HG03432 (cell line): ENCODE results near the gene MYOT.
"Not testable (repeated sequence)": the region's sequence is repeated elsewhere in the genome, so short reads cannot be mapped to it uniquely, and the experiment has no call there.

ENCODE experiments used
- ATAC-seq: cut with Tn5 transposase; IDR thresholded peaks from one replicate; pipeline ENCODE4 v1.9.1; 2021; ENCODE audit warnings: mild to moderate bottlenecking, moderate library complexity; ENCODE audit not compliant: unreplicated experiment

Gene MYOT

GRCh38 chr5:137853165-137853564 is 14.5 kb upstream of the MYOT start:
- not testable (repeated sequence) for ATAC-seq

DNA sequence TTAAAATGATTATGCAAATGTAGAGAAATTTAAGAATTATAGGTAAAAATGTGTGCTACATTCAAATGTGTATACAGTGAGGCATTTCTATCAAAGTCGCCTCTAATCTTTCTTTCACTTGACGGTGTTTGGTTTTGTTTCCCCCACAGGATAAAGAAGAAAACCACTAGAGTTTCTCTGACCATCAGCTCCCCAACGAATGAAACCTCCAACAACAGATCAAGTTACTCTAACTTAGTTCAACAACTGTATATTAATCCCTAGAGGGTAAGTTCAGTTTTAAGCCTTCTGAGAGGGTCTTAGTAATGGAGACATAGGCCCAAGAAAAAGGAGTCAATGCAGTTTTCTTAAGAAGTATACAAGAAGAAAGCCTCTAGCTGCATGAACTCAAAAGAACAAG is 11.5 kb upstream of the MYOT start:
- ATAC-seq = no peak

DNA sequence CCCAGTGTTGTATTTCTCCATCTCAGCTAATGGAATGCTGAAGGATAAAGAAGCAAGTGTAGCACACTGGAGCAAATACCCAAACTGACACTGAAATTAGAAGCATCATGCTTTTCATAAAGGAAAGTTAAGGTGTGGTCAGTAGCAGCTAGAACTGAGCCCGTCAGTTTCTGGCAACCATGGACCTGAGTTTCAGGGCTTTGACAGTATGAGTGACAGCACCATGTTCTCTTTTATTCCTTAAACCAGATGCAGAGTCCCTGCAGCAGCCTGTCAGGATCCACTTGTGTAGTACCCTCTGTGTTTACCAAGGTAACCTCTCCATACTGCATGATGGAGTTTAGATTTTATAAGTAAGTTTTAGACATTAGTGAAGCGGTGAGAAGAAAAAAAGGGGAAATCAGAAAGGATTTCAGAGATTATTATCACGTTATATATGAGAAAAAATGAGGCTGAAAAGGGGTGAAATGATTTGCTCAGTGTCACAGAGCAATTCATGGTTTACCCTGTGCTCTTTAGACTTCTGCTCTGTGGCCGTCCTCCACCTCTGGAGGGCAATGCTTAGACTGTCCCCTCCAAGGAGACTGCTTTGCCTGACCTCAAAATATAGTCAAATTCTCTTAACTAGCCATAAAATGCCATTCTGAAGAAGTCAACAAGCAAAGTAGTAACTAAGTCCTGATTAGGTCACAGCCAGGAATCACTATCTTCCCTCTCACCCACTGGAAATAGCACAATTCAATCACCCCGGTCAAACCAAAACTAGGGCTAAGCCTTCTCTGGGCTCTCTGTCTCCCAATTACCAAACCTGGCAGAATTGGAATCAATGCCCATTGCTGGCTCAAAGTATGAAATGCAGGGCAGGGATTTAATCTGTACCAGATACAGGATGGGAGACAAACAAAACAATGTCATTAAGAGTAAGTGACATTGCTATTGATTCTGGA is 10.5 kb upstream of the MYOT start:
- ATAC-seq = no peak

DNA sequence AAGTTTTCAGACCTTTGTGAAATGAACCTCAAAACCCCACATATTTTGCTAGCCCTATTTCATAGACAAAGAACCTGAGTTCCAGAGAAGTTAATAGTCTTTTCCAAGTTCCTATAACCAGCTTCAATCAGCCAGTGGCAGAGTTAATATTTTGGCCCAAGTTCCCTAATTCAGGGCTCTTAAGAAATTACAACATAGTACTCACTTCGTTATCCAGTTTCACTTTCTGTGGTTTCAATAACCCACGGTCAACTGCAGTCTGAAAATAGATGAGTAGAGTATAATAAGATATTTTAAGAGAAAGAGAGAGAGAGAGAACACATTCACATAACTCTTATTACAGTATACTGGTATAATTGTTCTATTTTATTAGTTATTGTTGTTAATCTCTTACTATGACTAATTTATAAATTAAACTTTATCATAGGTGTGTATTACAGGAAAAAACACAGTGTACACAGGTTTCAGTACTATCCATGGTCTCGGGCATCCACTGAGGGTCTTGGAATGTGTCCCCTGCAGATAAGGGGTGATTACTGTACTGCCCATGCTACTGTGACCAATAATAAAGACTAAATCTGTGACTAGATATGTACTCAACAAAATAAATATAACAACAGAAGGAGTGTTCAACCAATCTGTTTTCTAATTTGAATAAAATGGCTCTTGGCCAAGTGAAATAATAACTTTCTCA is 9.3 kb upstream of the MYOT start:
- ATAC-seq = peak; percentile 83

GRCh38 chr5:137858954-137859353 is 8.7 kb upstream of the MYOT start:
- no peak for ATAC-seq

DNA sequence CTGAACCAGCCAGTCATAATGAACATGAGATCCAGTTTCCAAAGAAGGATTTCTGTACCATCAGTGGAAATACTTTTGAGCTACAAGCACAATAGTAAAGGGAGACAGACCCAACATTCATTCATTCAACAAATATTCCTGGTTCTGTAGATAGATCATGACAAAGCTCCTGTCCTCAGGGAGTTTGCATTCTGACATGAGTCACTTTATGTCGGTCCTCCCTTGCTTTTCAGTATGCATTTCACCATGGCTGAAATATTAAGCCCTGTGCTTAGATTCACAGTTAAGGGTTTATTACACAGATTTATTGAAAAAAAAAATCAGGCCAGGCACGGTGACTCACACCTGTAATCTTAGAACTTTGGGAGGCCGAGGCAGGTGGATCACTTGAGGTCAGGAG is 5.4 kb upstream of the MYOT start:
- no peak for ATAC-seq

DNA sequence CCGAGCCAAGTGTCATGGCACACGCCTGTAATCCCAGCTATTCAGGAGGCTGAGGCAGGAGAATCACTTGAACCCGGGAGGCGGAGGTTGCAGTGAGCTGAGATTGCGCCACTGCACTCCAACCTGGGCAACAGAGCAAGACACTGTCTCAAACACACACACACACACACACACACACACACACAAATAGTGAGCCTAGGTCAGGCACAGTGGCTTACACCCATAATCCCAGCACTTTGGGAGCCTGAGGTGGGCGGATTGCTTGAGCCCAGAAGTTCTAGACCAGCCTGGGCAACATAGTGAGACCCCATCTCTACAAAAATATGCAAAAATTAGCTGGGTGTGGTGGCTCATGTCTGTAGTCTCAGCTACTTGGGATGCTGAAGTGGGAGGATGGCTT is 4.0 kb upstream of the MYOT start:
- not testable (repeated sequence) for ATAC-seq

GRCh38 chr5:137866541-137867388 is 895 bp upstream of the MYOT start:
- no peak for ATAC-seq

DNA sequence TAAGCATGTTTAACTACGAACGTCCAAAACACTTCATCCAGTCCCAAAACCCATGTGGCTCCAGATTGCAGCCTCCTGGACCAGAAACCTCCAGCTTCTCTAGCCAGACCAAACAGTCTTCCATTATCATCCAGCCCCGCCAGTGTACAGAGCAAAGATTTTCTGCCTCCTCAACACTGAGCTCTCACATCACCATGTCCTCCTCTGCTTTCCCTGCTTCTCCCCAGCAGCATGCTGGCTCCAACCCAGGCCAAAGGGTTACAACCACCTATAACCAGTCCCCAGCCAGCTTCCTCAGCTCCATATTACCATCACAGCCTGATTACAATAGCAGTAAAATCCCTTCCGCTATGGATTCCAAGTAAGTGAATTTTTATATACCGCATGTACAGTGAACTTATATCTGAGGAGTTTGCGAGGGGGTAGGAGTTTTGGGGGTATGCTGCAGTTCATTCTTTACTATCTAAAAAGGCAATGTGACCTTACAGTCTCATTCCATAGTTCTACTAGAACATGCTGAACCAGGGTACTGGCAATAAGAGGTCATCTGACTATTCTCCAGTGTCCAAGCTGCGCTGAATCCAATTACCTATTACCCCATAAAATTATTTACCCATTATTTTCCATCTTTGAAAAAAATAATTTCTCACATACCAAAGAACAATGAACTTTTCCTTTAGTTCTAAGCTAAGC is 3.1 kb downstream of the MYOT start:
- no peak for ATAC-seq

DNA sequence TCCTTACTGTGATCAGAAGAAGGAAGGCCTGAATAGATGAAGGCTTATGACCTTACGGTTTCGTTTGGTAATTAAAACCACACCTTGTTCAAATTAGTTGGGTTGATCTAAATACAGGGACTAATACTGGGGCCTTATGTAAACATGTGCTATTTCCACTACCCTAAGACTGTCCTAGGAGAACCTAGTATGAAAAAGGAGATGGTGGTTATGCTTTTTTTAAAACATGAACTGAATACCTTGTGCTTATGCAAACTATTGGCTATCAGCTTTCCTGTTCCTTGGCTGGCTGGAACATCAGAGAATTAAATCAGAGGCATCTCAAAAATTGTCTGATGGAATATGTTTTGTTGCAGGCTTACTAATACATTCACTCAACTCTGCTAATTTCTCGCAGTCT is 3.9 kb downstream of the MYOT start:
- no peak for ATAC-seq

GRCh38 chr5:137872466-137872865 is 4.8 kb downstream of the MYOT start:
- no peak for ATAC-seq

DNA sequence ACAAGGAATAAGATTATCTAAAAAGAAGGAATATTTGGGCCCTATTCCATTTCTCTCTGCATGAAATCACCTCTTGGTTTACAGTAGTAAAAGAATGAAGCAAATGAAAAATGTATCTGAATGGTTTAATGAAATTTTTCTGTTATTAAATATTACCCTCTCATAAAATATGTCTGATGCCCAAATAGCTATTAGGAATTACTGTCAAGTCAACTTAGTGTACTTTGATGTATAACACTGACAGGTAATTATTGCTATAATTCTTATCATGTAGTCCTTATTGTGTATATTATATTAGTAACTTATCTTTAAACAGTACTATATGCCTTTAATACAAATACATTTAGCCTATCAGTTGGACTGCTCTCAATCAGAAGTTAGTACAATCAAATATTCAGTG is 8.4 kb downstream of the MYOT start:
- no peak for ATAC-seq

DNA sequence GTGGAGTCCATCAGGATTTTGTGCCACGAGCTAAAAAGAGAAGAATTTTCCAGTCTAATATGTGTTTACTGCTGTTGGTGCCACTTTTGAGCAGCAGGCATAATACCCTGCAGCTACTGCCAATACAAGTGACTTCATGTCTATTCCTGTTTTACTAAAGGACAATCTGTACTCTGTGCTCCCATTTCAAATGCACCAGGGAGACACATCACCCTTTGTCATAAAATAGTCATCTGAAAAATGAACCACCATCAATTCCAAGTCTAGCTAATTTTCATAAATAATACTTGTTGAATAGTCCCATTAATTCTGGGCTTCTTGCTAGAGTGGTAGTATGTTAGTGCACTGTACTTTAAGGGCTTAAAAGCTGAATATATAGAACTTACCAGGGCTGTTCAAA is 12.7 kb downstream of the MYOT start:
- ATAC-seq = no peak

DNA sequence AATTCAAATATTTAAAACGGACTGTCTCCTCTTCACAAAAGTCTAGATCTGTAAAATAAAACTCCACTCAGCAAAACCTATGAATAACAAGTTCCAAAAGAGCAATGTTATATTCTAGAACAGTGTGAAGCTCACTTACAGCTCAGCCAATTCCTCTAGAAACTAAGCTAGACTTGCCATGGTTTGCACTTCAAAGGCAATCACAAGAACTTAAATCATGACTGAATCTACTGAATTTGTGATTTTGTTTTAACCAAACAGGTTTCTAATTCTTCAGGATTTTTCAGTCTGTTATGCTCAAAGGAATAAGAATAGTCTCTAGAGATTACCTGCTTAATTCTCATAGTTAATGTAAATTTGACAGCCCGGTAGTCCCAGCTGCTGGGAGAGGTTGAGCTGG is 20.2 kb downstream of the MYOT start:
- ATAC-seq = no peak

- no peak for ATAC-seq
Measured at GRCh38 chr5:137888466-137888862, 20.8 kb downstream of the MYOT start.

GRCh38 chr5:137888863-137889759 is 21.5 kb downstream of the MYOT start, which contains the start of gene PKD2L2:
Gene PKD2L2, plus strand, starts transcription at chr5:137889457. Its CDS starts 35 bp downstream, at chr5:137889492.
- ATAC-seq = peak; percentile 96

GRCh38 chr5:137890845-137891244 is 23.2 kb downstream of the MYOT start:
- no peak for ATAC-seq

GRCh38 chr5:137891849-137892248 is 24.2 kb downstream of the MYOT start:
- no peak for ATAC-seq

DNA sequence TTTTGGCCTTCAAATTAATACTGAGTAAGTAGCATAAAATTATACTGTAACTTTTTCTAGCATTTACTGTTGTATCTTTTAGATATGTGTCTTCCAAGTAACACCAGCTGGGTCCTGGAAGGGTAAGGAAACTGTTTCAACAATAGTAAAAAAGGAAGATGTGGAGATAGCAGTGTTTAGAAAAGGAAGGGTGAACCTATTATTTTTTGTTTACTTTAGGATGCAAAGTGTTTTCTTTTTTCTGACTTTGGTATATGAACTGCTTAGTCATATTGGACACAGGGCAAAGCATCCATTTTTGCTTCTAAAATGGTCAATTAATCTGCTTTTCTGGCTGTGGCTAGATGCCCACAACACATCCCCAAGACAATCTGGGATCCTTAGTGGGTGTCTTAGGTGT is 26.9 kb downstream of the MYOT start:
- ATAC-seq = no peak

GRCh38 chr5:137896560-137896959 is 28.9 kb downstream of the MYOT start:
- no peak for ATAC-seq
